CD4-positive, alpha-beta T cell treated with Interleukin-10 for 1 hour (primary cell): ENCODE results near the gene POLN.

Experiments
- DNase-seq: peaks from one replicate; pipeline ENCODE4 v3.0.0-alpha.2; 2020

POLN gene

DNA sequence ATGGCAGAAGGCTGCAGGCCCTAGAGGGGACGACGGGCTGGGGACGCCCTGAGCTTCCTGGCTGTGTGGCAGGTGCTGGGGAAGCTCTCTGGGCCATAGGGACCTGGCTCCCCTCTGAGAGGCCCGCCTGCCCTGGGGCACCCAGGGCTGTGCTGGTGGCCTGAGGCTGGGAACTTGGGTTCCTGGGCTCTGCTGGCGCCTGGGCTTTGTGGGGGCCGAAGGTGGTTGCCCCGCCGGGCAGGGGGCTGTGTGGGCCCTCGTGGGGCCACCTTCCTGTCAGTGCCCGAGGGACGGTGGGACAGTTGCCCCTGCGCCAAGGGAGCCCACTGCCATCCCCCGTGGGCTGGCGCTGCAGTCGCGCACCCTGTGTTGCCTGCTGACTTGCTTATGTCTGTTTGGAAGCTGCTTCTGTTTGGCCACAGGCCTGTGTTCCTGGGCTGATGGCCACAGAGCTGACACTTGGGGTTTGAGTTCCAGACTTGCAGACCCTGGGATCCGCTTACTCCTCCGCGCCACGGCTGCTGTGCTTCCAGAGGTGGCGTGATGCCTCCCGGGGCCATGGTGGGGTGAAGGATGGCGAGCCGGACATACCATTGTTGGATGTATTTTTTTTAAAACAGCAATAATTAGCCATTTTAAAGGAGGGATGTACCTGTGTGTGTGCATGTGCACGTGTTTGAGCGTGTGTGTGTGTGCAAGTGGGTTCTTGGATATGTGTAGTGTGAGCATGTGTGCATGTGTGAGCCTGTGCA is 174.3 kb downstream of the POLN start:
- no peak for DNase-seq

DNA sequence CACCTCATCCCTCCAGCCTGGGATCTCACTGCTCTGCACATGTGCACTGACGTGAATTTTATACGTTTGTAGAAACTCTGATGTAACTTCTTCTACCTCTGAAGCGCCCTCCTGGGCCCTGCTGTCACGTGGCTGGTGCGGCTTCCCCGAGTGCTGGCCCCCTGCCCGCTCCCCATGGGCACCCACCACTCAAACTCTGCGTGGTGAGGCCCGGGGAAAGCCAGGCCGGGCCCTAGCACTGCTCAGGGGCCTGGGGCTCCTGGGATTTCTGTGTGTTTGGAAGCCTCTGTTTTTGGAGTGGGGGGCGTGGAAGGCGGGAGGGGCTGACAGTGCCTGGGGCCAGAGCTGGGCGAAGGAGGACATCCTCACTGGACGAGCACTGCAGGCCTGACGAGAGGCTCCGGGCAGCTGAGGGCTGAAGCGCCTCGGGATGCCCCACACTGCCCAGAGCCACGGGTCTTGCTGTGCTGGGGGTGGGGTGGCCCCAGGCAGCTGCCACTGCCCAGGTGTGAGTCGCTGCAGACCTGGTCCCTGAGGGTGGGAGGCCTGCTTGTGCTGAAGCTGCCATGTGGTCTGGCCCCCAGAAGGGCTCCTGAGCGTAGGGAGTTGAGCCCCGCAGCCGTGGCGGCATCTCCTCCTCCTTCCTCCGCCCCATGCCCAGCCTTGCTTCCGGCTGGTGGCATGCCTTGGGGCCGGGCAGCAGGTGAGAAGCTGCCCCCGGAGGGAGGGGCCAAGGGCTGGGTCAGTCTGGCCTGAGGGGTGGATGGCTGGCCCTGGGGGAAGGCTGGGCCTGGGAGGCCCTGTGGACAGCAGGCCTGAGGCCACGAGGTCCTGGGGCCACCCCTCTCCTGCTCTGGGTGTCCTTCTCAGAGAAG is 175.1 kb downstream of the POLN start:
- no peak for DNase-seq

- no peak for DNase-seq
These were observed 175.8 kb downstream of the POLN start for GRCh38 chr4:2066011-2066551.

- no peak for DNase-seq
These were observed 176.6 kb downstream of the POLN start for GRCh38 chr4:2065106-2065930.

GRCh38 chr4:2064276-2064991 is 177.5 kb downstream of the POLN start:
- DNase-seq = no peak

- no peak for DNase-seq
These were observed 178.2 kb downstream of the POLN start for GRCh38 chr4:2063557-2064275.

DNA sequence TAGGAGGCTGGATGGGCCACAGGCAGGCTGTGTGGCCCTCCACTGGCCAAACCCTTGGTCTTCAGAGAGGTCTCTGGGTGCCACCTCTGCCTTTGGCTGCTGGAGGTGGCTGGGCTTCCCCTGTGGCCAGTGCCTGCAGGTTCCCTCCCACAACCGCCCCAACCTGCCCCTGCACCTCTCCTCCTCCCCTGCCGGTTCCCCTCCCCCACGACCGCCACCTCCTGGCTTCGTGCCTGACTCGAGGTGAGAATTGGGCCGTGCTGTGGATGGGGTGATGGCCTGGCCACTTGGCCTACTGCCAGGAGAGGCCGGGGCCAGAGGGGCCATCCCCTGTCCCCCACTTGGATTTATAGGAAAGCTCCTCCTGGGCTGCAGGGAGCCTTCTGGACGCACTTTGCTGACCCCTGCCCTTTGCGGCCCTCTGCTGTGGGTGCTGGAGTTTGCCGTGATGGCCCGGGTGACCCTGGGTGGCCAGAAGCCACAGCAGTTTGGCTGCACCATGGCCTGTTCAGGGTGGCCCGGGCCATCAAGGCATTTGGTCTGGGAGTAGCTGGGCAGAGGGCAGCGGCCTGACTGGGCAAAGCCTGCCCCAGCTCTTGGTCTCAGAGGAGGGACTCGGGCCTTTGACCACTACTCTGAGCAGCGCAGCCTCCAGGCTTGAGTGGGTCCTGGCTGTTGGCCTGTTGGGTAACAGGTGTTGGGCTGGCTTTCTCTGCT is 179.0 kb downstream of the POLN start:
- no peak for DNase-seq

DNA sequence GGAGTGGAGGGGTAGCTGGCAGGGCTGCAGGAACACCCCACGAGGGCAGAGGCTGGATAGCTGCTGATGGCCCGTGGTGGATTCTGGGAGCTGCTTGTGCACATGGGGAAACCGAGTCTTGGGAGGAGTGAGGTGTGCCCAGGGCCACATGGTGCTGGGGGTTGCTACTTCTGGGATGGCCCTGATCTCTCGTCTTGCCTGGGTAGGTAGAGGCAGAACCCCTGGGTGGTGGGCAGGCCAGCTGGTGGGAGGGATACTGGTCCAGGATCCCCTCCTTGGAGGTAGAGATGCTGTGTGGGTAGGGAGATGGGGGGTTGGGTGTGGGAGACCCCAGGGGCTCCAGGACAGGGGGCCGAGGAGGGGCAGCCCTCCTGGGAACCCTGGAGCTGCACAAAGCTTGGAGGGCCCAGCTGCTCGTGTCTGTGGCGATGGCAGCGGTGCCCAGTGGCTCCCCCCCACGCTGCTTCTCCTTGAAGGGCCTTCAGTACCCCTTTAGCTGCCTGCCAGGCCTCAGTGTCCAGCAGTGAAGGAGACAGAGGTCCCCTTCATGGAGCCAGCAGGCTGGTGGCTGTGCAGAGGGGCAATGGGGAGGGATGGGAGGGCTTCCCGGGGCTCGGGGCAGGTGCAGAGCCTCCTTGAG is 179.6 kb downstream of the POLN start:
- no peak for DNase-seq

- no peak for DNase-seq
These were observed 180.5 kb downstream of the POLN start for GRCh38 chr4:2061186-2062131.

GRCh38 chr4:2060611-2061185 is 181.2 kb downstream of the POLN start:
- no peak for DNase-seq

DNA sequence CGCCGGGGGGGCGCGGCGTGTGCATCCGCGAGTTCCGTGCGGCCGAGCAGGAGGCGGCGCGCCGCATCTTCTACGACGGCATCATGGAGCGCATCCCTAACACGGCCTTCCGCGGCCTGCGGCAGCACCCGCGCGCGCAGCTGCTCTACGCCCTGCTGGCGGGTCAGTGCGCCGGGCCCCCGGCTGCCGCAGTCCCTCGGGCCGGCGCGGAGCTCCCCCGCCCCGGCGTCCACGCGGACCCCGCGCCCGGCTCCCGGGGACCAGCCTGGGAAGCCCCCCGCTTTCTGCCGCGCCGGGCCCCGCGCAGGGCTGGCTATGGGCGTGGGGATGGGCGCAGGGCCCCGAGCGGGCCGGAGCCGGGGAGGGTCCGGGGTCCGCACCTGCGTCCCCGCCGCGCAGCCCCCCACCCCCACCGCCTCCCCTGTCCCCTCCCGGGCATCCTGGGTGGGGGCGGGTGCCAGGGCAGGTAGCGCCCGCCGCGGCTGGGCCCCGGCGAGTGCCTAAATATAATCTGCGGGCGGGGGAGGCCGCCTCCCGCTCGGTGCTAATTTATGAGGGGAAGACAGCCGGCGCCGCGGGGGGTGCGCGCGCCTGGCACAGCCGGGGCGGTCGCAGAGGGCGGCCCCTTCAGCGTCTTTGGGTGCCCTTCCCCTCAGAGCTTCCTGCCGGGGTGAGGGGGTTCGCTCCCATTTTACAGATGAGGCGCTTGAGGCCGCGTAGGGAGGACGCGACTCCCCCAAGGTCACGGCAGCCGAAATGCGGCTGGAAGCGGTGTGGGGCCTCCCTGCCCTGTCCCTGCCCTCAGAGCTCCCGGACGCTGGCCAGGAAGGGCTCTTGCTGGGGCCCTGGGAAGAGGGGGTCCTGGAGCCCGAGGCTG is 182.0 kb downstream of the POLN start:
- no peak for DNase-seq

GRCh38 chr4:2059046-2059725 is 182.7 kb downstream of the POLN start, which contains the start of gene NAT8L:
Gene NAT8L, plus strand, starts transcription at chr4:2059327. Its CDS starts 185 bp downstream, at chr4:2059512.
- DNase-seq = no peak

DNA sequence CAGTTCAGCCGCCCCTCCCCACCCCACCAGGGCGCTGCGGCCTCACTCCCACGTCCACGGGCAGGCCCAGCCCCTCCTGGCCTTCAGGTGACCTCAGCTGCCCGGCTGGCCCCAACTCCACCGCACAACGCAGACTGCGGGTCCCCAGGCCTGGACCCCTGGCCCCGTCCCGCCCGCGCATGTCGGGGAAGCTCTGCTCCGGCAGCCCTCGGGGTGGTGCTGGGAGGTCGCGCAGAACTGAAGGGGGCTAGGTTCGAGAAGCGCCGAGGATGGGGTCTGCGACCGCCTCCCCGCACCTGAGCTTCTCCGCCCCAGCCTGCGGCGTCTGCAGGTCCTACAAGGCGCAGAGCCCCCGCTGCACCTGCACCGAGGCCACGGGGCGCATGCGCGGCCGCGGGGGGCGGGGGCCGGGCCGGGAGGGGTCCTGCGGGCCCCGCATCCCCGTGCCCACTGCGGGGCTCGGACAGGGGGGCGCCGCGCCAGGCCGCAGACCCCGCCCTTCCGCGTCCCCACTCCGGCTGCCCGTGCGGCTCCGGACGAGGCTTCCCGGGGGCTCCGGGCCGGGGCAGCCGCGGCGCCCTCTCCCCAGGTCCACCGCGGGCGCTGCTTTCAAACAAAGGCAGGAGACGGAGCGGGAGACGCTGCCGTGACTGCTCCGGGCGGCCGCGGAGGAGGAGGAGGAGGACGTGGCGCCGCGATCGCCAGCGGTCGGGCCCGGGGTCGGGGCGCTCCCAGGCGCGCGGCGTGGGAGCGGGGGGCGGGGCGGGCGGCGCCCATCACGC is 183.5 kb downstream of the POLN start:
- no peak for DNase-seq

- DNase-seq = no peak
These were observed 184.4 kb downstream of the POLN start for GRCh38 chr4:2057382-2058065.

DNA sequence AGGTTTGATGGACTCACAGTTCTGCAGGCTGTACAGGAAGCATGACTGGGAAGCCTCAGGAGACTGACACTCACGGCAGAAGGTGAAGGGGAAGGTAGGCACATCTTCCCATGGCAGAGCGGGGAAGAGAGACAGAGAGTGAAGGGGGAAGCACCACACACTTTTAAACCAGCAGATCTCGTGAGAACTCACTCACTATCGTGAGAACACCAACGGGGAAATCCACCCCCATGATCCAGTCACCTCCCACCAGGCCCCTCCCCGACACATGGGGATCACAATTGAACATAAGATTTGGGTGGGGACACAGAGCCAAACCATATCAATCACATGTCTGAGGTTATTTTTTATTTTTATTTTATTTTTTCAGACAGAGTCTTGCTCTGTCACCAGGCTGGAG is 187.7 kb downstream of the POLN start:
- DNase-seq = no peak

DNA sequence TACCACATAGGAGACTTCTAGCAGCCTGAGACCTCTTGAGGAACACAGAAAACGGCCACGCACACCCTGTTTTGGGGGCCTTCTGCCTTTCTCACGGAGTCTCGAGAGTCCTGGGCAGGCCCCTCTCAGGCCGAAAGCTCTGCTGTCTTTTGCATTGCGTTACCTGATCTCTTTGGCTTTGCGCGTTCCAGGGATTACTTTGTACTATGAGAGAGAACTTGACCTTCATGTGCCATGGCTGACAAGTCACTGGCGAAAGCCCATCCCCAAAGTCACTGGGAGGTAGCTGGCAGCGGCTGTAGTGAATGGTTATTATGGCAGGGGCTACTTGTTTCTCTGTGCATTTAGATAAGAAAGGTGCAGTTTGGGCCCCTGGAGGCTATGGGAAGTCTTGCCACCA is 190.8 kb downstream of the POLN start:
- no peak for DNase-seq
